Measurements from ENCODE around the gene WAPL. TPM values are rescaled to one million over a fixed set of nuclear protein-coding genes. Genes with fewer than 3 reads are reported as not detected.

The WAPL gene
- polyA plus RNA-seq, 1 donor (not counting 4 experiments of a cell fraction or from before 2014, with no cell fraction given), result 26.2 TPM

DNA sequence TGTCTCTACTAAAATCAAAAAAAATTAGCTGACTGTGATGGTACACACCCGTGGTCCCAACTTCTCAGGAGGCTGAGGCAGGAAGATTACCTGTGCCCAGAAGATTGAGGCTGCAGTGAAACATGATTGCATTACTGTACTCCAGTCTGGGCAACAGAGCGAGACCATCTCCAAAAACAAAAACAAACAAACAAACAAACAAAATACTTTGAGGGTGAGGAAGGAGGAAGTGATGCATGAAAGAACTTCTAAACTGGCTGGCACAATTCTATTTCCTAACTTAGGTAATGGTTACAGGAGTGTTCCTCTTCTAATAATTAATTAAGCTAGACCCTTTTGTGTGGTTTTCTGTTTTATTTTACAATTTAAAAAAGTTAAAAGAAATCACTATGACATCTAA, 15.5 kb downstream of the WAPL start:
- dilution Hi-C loops (cut with MboI; ENCODE audit: extremely low pct_ligation_motif_present, low sequenced_read_pairs), result no loop called here
- H3K4me2 ChIP-seq (ENCODE audit: control insufficient read depth, extremely low read depth, insufficient read depth, low read depth, low read length), result no peak overlapping the region
- TF ChIP-seq, protein P1, sequence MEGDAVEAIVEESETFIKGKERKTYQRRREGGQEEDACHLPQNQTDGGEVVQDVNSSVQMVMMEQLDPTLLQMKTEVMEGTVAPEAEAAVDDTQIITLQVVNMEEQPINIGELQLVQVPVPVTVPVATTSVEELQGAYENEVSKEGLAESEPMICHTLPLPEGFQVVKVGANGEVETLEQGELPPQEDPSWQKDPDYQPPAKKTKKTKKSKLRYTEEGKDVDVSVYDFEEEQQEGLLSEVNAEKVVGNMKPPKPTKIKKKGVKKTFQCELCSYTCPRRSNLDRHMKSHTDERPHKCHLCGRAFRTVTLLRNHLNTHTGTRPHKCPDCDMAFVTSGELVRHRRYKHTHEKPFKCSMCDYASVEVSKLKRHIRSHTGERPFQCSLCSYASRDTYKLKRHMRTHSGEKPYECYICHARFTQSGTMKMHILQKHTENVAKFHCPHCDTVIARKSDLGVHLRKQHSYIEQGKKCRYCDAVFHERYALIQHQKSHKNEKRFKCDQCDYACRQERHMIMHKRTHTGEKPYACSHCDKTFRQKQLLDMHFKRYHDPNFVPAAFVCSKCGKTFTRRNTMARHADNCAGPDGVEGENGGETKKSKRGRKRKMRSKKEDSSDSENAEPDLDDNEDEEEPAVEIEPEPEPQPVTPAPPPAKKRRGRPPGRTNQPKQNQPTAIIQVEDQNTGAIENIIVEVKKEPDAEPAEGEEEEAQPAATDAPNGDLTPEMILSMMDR (optimal IDR thresholded peaks at IDR 0.05 in 1 of 3, IDR thresholded peaks at IDR 0.05 in 1 of 3, conservative IDR thresholded peaks at IDR 0.05 in 1 of 3; ENCODE audit: extremely low read depth in 1 of 3, insufficient read depth in 2 of 3, low read length in 3 of 3), result no peak
- TF ChIP-seq EZH2 (IDR thresholded peaks at IDR 0.05; ENCODE audit: low read length), result no peak
- no peaks in the 10 kb centered on the region for H3K9me3 ChIP-seq (ENCODE audit: control insufficient read depth, low read depth, low read length)
- H3K4me1 ChIP-seq (ENCODE audit: control insufficient read depth, extremely low read depth, insufficient read depth, low read length), result peaks cover 6% of the 10 kb centered on the region
- H3K79me2 ChIP-seq (ENCODE audit: control insufficient read depth, insufficient read depth, low read length), result peaks cover 95% of the 10 kb centered on the region
- H3K9me1 ChIP-seq (ENCODE audit: control insufficient read depth, extremely low read depth, insufficient read depth, low read length), result no peaks in the 10 kb centered on the region
- DNase-seq (ENCODE audit: low read depth, low spot score), result no peak
- no peak overlapping the region for H3K9ac ChIP-seq (ENCODE audit: control insufficient read depth, extremely low read depth, insufficient read depth, low read length)
- H2AFZ ChIP-seq (ENCODE audit: control insufficient read depth, low read length), result no peak overlapping the region
- no peak for FAIRE-seq
- H3K27ac ChIP-seq (ENCODE audit: control insufficient read depth, insufficient read depth, low read length), result no peak overlapping the region
- no peak overlapping the region for H3K4me3 ChIP-seq (ENCODE audit: control insufficient read depth in 2 of 3, extremely low read depth in 1 of 3, insufficient read depth in 2 of 3, low read depth in 1 of 3, low read length in 3 of 3)
- H3K36me3 ChIP-seq (ENCODE audit: control insufficient read depth in 2 of 2, extremely low read depth in 1 of 2, insufficient read depth in 2 of 2, low read length in 2 of 2), result peaks cover 4 to 13% of the 10 kb centered on the region in 2 experiments
- peaks cover 6% of the 10 kb centered on the region for H4K20me1 ChIP-seq (ENCODE audit: control insufficient read depth, extremely low read depth, insufficient read depth, low read length)
- no peaks in the 10 kb centered on the region for H3K27me3 ChIP-seq (ENCODE audit: control insufficient read depth, extremely low read depth, insufficient read depth, low read length)

DNA sequence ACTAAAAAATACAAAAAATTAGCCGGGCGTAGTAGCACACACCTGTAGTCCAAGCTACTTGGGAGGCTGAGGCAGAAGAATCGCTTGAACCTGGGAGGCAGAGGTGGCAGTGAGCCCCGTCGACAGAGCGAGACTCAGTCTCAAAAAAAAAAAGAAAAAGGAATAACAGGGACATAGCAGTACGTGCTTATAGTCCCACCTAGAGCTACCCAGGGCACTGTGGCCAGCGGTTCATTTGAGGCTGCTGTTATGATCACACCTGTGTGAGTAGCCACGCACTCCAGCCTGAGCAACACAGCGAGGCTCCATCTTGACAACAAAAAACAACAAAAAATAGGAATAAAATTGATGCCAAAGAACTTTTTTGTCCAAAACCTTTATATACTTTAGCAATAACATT, 17.1 kb downstream of the WAPL start:
- H2AFZ ChIP-seq (ENCODE audit: control insufficient read depth, low read length), result no peak overlapping the region
- dilution Hi-C loops (cut with MboI; ENCODE audit: extremely low pct_ligation_motif_present, low sequenced_read_pairs), result no loop called here
- DNase-seq (ENCODE audit: low read depth, low spot score) (no peak), FAIRE-seq (no peak)
- peaks cover 92% of the 10 kb centered on the region for H3K79me2 ChIP-seq (ENCODE audit: control insufficient read depth, insufficient read depth, low read length)
- no peaks in the 10 kb centered on the region for H3K9me1 ChIP-seq (ENCODE audit: control insufficient read depth, extremely low read depth, insufficient read depth, low read length)
- no peak overlapping the region for H3K4me3 ChIP-seq (ENCODE audit: control insufficient read depth in 2 of 3, extremely low read depth in 1 of 3, insufficient read depth in 2 of 3, low read depth in 1 of 3, low read length in 3 of 3)
- no peaks in the 10 kb centered on the region for H3K9me3 ChIP-seq (ENCODE audit: control insufficient read depth, low read depth, low read length)
- H3K27ac ChIP-seq (ENCODE audit: control insufficient read depth, insufficient read depth, low read length), result no peak overlapping the region
- H3K36me3 ChIP-seq (ENCODE audit: control insufficient read depth in 2 of 2, extremely low read depth in 1 of 2, insufficient read depth in 2 of 2, low read length in 2 of 2), result peaks cover 8 to 23% of the 10 kb centered on the region in 2 experiments
- no peak overlapping the region for H3K9ac ChIP-seq (ENCODE audit: control insufficient read depth, extremely low read depth, insufficient read depth, low read length)
- TF ChIP-seq, protein P1 (optimal IDR thresholded peaks at IDR 0.05 in 1 of 3, IDR thresholded peaks at IDR 0.05 in 1 of 3, conservative IDR thresholded peaks at IDR 0.05 in 1 of 3; ENCODE audit: extremely low read depth in 1 of 3, insufficient read depth in 2 of 3, low read length in 3 of 3), result no peak
- TF ChIP-seq EZH2 (IDR thresholded peaks at IDR 0.05; ENCODE audit: low read length), result no peak
- no peak overlapping the region for H3K4me2 ChIP-seq (ENCODE audit: control insufficient read depth, extremely low read depth, insufficient read depth, low read depth, low read length)
- peaks cover 6% of the 10 kb centered on the region for H3K4me1 ChIP-seq (ENCODE audit: control insufficient read depth, extremely low read depth, insufficient read depth, low read length)
- peaks cover 6% of the 10 kb centered on the region for H4K20me1 ChIP-seq (ENCODE audit: control insufficient read depth, extremely low read depth, insufficient read depth, low read length)
- H3K27me3 ChIP-seq (ENCODE audit: control insufficient read depth, extremely low read depth, insufficient read depth, low read length), result no peaks in the 10 kb centered on the region

Measured in keratinocyte (primary cell).